Measurements from ENCODE around the gene SH2B3.
"Not testable (repeated sequence)": the region's sequence is repeated elsewhere in the genome, so short reads cannot be mapped to it uniquely, and the experiment has no call there.

DNA sequence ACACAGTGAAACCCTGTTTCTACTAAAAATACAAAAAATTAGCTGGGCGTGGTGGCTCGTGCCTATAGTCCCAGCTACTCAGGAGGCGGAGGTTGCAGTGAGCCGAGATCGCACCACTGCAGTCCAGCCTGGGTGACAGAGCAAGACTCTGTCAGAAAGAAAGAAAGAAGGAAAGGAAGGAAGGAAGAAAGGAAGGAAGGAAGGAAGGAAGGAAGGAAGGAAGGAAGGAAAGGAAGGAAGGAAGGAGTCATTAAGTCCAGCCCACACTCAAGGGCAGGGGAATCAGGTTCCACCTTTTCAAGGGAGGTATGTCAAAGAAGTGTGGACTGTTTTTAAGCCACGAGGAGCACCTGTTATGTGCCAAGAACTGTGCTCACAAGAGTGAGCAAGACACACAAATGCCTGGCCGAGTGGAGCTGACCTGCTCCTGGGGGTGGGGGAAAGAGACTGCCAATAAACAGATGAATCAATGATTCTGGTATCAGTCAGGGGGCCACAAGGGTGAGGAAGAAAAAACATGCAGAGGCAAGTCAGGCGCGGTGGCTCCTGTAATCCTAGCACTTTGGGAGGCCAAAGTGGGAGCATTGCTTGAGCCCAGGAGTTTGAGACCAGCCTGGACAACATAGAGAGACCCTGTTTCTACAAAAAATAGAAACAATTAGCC, 5.8 kb upstream of the SH2B3 start:
- TF ChIP-seq, protein P1, sequence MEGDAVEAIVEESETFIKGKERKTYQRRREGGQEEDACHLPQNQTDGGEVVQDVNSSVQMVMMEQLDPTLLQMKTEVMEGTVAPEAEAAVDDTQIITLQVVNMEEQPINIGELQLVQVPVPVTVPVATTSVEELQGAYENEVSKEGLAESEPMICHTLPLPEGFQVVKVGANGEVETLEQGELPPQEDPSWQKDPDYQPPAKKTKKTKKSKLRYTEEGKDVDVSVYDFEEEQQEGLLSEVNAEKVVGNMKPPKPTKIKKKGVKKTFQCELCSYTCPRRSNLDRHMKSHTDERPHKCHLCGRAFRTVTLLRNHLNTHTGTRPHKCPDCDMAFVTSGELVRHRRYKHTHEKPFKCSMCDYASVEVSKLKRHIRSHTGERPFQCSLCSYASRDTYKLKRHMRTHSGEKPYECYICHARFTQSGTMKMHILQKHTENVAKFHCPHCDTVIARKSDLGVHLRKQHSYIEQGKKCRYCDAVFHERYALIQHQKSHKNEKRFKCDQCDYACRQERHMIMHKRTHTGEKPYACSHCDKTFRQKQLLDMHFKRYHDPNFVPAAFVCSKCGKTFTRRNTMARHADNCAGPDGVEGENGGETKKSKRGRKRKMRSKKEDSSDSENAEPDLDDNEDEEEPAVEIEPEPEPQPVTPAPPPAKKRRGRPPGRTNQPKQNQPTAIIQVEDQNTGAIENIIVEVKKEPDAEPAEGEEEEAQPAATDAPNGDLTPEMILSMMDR (IDR thresholded peaks at IDR 0.05 in 2 of 3, conservative IDR thresholded peaks at IDR 0.05 in 1 of 3; ENCODE audit: insufficient read depth in 2 of 3, low read depth in 1 of 3, low read length in 3 of 3): not testable (repeated sequence)
- TF ChIP-seq CREB1 (IDR thresholded peaks at IDR 0.05); CREB1 (CRISPR knock-in tag; IDR thresholded peaks at IDR 0.05); CBX8 (IDR thresholded peaks at IDR 0.05; ENCODE audit: borderline replicate concordance, extremely low read depth, low read depth, low read length, poor library complexity, severe bottlenecking): not testable (repeated sequence)
